GM12874 (cell line): ENCODE results near the gene ZNF513.

Experiments
- TF ChIP-seq, protein P1 (sequence below): IDR thresholded peaks from 2 replicates; pipeline ENCODE4 v1.5.1; 2011; ENCODE audit warnings: low read depth, mild to moderate bottlenecking, control low read depth, low read length, moderate library complexity; ENCODE audit not compliant: insufficient read depth

The ZNF513 gene

DNA sequence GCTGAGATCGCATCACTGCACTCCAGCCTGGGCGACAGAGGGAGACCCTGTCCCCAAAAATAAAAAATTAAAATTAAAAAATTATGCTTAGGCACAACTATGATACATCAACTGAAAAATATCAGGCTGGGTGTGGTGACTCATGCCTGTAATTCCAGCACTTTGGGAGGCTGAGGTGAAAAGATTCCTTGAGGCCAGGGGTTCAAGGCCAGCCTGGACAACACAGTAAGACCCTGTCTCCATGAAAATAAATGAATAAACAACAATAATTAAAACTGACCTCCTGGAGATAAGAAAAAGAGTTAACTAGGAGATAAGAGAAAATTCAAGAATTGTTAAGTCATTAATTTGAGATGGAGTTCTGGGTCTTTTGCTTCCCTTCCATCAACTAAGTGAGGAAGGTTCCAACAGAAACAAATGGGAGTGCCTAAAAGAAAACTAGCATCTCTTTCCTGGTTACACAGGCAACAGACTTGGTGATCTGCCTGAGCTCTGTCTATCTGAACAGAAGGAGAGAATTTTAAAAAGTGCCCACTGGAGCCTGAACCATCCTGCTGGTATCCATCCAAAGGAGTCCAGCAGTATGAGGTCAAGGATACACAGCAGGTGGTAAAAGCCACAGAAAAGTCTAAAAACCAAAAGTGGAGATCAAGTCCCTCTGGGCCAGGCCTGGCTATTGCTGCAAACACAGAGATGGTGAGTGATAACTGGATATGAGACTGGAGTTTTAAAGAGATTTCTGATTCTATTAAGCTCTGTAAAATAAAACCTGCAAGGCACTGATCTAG is 20.0 kb upstream of the ZNF513 start:
- TF ChIP-seq, protein P1, sequence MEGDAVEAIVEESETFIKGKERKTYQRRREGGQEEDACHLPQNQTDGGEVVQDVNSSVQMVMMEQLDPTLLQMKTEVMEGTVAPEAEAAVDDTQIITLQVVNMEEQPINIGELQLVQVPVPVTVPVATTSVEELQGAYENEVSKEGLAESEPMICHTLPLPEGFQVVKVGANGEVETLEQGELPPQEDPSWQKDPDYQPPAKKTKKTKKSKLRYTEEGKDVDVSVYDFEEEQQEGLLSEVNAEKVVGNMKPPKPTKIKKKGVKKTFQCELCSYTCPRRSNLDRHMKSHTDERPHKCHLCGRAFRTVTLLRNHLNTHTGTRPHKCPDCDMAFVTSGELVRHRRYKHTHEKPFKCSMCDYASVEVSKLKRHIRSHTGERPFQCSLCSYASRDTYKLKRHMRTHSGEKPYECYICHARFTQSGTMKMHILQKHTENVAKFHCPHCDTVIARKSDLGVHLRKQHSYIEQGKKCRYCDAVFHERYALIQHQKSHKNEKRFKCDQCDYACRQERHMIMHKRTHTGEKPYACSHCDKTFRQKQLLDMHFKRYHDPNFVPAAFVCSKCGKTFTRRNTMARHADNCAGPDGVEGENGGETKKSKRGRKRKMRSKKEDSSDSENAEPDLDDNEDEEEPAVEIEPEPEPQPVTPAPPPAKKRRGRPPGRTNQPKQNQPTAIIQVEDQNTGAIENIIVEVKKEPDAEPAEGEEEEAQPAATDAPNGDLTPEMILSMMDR, result no peak

GRCh38 chr2:27398962-27399361 is 18.4 kb upstream of the ZNF513 start:
- TF ChIP-seq, protein P1, result no peak

- TF ChIP-seq, protein P1, result no peak
These were observed 12.7 kb upstream of the ZNF513 start for GRCh38 chr2:27393225-27393624.

DNA sequence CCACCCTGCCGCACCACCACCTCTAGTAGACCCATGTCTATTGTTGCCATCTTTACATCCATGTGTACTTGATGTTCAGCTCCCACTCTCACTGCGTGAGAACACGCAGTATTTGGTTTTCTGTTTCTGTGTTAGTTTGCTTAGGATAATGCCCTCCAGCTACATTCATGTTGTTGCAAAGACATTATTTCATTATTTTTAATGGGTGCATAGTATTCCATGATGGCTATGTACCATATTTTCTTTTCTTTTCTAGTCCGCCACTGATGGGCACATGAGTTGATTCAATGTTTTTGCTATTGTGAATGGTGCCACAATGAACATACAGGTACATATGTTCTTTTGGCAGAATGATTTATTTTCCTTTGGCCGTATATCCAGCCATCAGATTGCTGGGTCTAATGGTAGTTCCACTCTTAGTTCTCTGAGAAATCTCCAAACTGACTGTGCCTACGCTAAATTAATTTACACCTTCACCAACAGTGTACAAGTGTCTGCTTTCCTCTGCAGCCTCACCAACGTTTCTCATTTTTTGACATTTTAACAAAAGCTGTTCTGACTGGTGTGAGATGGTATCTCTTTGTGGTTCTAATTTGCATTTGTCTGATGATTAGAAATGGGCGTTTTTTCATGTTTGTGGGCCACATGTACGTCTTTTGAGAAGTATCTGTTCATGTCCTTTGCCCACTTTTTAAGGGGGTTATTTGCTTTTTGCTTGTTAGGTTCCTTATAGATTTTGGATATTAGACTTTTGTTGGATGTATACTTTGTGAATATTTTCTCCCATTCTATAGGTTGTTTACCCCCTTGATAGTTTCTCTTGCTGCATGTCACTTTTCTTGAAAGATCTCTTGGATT is 10.5 kb upstream of the ZNF513 start:
- TF ChIP-seq, protein P1, result no peak

DNA sequence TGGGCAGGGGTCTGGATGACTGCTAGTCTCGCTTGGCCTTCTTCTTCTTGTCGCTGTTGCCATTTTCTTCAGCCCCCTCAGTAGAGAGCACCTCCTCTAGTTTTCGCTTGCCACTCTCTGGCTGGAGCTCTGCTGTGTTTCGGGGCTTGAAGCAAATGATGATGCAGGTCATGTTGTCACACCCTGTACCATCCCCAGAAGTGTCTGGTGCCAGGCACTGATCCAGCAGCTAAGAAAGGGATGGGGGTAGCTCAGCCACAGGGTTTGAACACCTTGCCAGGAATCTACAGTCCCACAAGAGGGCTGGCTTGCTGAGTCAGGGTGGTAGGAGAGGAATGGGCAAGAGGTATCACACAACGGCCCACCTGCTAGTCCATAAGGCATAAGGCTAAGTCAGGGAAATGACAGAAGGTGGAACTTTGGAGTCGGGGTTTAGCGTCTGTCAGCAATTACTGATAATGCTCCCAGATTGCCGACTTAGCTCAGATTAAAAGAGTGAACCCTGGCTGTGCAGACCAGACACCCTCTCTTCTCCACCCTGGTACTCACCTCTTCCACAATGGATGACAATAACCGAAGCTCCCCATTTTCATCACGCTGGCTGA is 1.1 kb upstream of the ZNF513 start:
- TF ChIP-seq, protein P1, result no peak

DNA sequence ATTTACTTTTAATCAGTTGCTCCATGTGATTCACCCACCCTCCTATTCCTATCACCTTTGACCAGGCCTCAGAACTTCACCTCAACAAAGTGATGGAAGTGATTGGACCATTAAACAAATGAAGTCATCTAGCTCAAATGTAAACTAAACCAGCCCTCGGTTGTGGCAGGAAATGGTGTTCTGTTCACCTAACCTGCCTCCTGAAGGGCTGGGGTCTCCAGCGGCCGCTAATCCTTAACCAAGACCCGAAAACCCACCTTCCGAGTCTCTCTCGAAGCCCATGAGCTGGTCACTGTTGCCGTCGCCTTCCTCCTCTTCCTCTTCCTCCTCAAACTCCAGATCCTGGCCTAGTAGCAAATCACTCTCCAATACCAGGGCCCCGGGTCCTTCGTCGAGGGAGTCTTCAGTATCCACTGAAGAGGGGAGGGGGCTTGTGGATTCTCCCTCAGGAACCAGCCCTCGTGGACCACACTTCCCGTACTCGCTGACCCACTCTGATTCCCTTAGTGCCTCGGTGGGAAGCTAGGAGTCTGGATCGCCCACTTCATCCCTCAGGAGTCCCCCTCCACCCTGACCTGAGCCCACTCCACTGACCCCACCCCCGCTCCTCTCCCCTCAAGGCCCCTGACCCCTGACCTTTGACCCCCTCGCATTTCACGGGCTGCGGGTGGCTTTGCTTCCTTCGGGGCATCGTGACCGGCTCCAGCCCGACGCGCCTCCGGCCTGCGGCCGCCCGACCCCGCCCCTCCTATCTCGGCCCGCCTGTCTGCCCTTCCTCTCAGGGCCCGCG is 503 bp downstream of the ZNF513 start:
- TF ChIP-seq, protein P1, result no peak
